D721Med (cell line): ENCODE data around the gene RASGRP2.

ENCODE experiments used
- DNase-seq: peaks from one replicate; pipeline ENCODE4 v3.0.0; 2011; ENCODE audit warnings: low spot score; ENCODE audit not compliant: insufficient read length
- FAIRE-seq: peaks from 2 replicates; lab custom pipeline; 2011; peaks lifted over from hg19 to GRCh38; lab: Jason Lieb, UNC
- TF ChIP-seq, protein P1 (sequence below): IDR thresholded peaks from 2 replicates; pipeline ENCODE4 v1.5.1; 2012; ENCODE audit warnings: mild to moderate bottlenecking, control low read depth; ENCODE audit not compliant: insufficient read depth; ENCODE audit errors: missing control alignments

Gene RASGRP2

GRCh38 chr11:64769283-64769682 lies 25.3 kb upstream of the RASGRP2 start:
- FAIRE-seq (no peak), DNase-seq (no peak)
- TF ChIP-seq, protein P1, sequence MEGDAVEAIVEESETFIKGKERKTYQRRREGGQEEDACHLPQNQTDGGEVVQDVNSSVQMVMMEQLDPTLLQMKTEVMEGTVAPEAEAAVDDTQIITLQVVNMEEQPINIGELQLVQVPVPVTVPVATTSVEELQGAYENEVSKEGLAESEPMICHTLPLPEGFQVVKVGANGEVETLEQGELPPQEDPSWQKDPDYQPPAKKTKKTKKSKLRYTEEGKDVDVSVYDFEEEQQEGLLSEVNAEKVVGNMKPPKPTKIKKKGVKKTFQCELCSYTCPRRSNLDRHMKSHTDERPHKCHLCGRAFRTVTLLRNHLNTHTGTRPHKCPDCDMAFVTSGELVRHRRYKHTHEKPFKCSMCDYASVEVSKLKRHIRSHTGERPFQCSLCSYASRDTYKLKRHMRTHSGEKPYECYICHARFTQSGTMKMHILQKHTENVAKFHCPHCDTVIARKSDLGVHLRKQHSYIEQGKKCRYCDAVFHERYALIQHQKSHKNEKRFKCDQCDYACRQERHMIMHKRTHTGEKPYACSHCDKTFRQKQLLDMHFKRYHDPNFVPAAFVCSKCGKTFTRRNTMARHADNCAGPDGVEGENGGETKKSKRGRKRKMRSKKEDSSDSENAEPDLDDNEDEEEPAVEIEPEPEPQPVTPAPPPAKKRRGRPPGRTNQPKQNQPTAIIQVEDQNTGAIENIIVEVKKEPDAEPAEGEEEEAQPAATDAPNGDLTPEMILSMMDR: no peak

GRCh38 chr11:64768300-64768694 lies 24.4 kb upstream of the RASGRP2 start:
- no peak for DNase-seq
- FAIRE-seq: no peak
- TF ChIP-seq, protein P1: no peak

DNA sequence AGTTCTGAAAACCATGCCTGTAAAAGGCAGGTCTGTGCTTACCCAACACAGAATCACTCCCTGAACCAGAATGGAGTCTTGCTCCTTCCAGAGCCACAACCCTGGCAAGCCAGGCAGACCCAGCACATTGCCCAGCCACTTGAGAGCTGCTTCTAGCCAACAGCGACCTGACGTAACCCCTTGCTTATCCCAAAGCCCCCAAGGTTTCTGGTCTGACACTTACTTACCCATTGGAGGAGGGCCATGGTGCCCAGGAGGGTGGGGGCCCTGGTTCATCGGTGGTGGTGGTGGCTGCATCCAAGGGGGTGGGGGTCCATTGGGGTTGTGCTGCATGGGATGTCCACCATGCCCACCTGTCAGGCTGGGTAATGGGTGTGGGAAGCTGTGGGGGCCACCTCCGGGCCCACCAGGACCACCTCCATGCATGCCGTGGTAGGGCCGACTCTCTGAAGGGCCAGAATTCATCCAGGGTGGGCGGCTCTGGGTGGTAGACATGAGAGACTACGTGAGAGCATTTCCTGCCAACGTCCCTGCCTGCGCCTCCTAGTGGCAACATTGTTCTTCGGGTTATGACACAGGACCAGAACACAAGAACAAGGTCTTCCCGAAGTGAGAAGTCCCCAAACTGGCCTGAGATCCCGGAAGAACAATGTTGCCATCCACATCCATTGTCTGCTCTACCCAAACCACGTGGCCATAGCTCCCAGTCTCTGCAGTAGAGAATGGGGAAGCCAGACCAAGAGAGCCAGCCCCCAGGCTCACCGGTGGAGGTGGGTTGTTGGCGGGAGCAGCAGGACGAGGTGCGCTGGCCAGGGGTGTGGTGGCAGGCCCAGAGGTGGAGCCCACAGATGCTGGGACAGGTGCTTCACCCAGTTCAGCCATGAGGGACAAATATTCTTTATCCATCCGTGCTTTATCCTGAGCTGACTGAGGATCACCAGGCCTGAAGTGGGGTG lies 23.7 kb upstream of the RASGRP2 start:
- no peak for FAIRE-seq
- TF ChIP-seq, protein P1: peak; percentile 66
- DNase-seq: no peak

DNA sequence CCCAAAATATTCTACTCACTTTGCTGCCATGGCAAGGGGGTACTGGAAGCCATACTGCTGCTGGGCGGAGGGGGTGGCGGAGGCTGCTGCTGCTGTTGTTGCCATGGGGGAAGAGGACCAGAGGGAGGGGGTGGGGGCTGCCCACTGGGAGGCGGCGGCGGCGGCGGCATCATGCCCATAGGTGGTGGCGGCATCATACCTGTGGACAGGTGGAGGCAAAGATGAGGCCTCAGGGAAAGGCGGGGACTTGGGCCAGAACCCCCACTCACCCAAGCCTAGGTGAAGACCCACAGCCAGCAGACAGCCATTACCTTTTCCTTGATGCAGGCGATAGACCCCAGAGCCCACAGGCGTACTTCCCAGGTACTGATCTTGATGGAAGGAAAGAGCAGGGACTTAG lies 22.9 kb upstream of the RASGRP2 start:
- FAIRE-seq: no peak
- TF ChIP-seq, protein P1: no peak
- no peak for DNase-seq

DNA sequence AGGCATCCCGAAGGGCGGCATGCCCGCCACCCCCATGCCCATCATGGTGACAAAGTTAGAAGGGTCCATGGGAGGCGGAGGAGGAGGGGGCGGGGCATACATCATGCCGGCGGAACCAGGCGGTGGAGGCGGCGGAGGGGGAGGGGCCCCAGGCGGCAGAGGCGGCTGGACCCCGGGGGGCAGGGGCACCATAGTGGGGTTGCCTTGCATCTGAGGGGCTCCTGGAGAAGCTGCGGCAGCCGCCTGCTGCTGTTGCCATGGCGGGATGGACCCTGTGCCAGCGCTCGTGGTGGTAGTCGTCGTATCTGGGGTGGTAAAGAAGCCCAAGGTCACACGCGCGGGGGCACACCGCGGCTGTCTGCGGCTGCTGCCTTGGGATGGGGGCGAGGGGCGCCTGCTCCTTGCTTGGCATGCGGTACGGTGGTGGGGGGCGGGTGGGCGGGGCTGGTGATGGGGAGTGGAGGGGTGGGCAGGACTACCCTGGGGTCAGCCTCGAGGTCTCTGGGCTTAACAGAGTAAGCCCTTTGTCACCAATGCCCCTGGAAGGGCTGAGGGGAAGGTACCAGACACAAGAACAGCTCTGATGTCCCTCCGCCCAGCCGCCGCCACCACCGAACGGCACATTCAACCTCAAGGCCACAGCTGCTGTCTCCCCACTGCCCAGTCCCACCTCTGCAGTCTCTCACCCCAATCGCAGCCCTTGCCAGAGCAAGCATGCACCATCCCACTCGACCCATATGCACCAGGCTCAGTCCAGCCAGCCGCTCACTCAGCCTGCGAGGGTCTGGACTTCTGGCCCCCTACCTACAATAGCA lies 22.1 kb upstream of the RASGRP2 start:
- TF ChIP-seq, protein P1: no peak
- no peak for DNase-seq
- no peak for FAIRE-seq

GRCh38 chr11:64765291-64765850 lies 21.4 kb upstream of the RASGRP2 start:
- FAIRE-seq (no peak), DNase-seq (no peak)
- TF ChIP-seq, protein P1: no peak
